Kidney (tissue), 14 donors: Measurements from ENCODE around the gene GPX2. TPM values are rescaled to one million over a fixed set of nuclear protein-coding genes. Genes with fewer than 3 reads are reported as not detected.
A peak's percentile ranks its signal among the peaks of the same experiment; 100 is the strongest.

Experiments
- DNase-seq, 5 donors: peaks; one replicate each; pipeline ENCODE4 v3.0.0-alpha.2; 2013 to 2020
- FAIRE-seq: peaks from 2 replicates; lab custom pipeline; 2012; peaks lifted over from hg19 to GRCh38; lab: Jason Lieb, UNC
- H3K27ac ChIP-seq, 2 donors: one replicate each; pipeline ENCODE4 v1.7.0; 2013; ENCODE audit warnings: low read depth in 2 of 2, low read length in 2 of 2, inconsistent platforms in 1 of 2
- H3K27me3 ChIP-seq: one replicate; pipeline ENCODE4 v1.7.1; 2013; ENCODE audit warnings: low read length, inconsistent platforms; ENCODE audit not compliant: control insufficient read depth, insufficient read depth
- H3K36me3 ChIP-seq, 3 donors: one replicate each; pipeline versions ENCODE4 v1.7.0 to v1.7.1; 2013; ENCODE audit warnings: low read length in 3 of 3, control low read depth in 1 of 3, inconsistent platforms in 1 of 3; ENCODE audit not compliant: insufficient read depth in 3 of 3, control insufficient read depth in 2 of 3
- H3K4me1 ChIP-seq, 3 donors: one replicate each; pipeline versions ENCODE4 v1.7.0 to v1.7.1; 2013; ENCODE audit warnings: low read length in 3 of 3, inconsistent platforms in 1 of 3, low read depth in 1 of 3; ENCODE audit not compliant: control insufficient read depth in 2 of 3, insufficient read depth in 2 of 3
- H3K4me3 ChIP-seq, 3 donors: one replicate each; pipeline versions ENCODE4 v1.7.0 to v1.8.1; 2013; ENCODE audit warnings: low read length in 3 of 3, control low read depth in 1 of 3, inconsistent platforms in 1 of 3
- H3K9ac ChIP-seq, 3 donors: one replicate each; pipeline versions ENCODE4 v1.7.0 to v1.7.1; 2013; ENCODE audit warnings: low read length in 3 of 3, control low read depth in 1 of 3, inconsistent platforms in 1 of 3
- H3K9me3 ChIP-seq, 3 donors: one replicate each; pipeline versions ENCODE4 v1.7.0 to v1.7.1; 2013; ENCODE audit warnings: low read length in 3 of 3, control low read depth in 1 of 3, inconsistent platforms in 1 of 3; ENCODE audit not compliant: control insufficient read depth in 2 of 3, insufficient read depth in 1 of 3
- intact Hi-C: fragments of 100-400 bp; cut with DNase I; formaldehyde crosslinking; loops from one replicate; pipeline ENCODE4 v1.11.1; 2022
- polyA plus RNA-seq: library from polyadenylated mRNA; stranded (reverse); fragments of 350-450 nt; fragmentation: Illumina TruSeq; extraction: RNeasy Lipid Tissue Mini Kit (QIAGEN cat#74804); gene quantifications from one replicate; pipeline ENCODE4 v1.2.3, GENCODE V29; 2014; ENCODE audit warnings: low read depth, low replicate concordance; ENCODE audit not compliant: insufficient read depth
- total RNA-seq: library from RNA; stranded (reverse); fragmentation: NEBNext Ultra II Directional; extraction: Animal tissue kit (Norgen Biotek cat#: 25700); gene quantifications from one replicate; pipeline ENCODE4 v1.2.1, GENCODE V29; 2021
- TF ChIP-seq, protein P1 (sequence below): IDR thresholded peaks from 3 replicates; pipeline ENCODE4 v1.5.1; 2012; ENCODE audit warnings: mild to moderate bottlenecking, moderate library complexity, borderline replicate concordance; ENCODE audit not compliant: insufficient read depth; ENCODE audit errors: extremely low read depth
- donor health status: control.
- donor health status: control.
- donor health status: control.
- donor health status: control.
- donor health status: control.
- donor health status: DM: yes; HTN: yes; CAD: no.
- donor health status: Normal renal cell carcinoma (clear cell type).

The GPX2 gene
- total and polyA plus RNA-seq, 2 donors from 2014 or later: 8.4 to 60.0 TPM

DNA sequence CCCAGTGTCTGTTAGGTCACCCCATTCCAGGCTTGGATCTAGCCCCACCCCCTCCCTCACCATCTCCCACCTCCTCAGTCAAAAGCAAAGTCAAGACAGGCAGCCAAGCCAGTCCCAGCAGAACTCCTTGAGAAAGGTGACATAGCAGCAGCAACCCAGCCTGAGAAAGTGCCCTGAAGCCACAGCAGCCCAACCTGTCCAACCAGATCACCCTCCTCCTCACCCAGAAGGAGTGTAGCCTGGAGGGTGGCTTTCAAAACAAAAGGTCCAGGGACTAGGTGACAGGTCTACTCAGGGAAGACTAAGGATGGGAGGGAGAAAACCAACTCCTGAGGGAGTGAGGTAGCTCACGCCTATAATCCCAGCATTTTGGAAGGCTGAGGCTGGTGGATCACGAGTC lies 24.4 kb upstream of the GPX2 start:
- Histone ChIP-seq H3K36me3 (no peaks in the 10 kb centered on the region), H3K9ac (peak overlapping the region in 1 of 3 donors; percentile 21), H3K27ac (peak overlapping the region in 1 of 2 donors; percentile 74), H3K9me3 (no peaks in the 10 kb centered on the region), H3K4me3 (no peak overlapping the region), H3K4me1 (peaks cover 0 to 9% (median 0%) of the 10 kb centered on the region in 3 donors), H3K27me3 (no peaks in the 10 kb centered on the region)
- TF ChIP-seq, protein P1, sequence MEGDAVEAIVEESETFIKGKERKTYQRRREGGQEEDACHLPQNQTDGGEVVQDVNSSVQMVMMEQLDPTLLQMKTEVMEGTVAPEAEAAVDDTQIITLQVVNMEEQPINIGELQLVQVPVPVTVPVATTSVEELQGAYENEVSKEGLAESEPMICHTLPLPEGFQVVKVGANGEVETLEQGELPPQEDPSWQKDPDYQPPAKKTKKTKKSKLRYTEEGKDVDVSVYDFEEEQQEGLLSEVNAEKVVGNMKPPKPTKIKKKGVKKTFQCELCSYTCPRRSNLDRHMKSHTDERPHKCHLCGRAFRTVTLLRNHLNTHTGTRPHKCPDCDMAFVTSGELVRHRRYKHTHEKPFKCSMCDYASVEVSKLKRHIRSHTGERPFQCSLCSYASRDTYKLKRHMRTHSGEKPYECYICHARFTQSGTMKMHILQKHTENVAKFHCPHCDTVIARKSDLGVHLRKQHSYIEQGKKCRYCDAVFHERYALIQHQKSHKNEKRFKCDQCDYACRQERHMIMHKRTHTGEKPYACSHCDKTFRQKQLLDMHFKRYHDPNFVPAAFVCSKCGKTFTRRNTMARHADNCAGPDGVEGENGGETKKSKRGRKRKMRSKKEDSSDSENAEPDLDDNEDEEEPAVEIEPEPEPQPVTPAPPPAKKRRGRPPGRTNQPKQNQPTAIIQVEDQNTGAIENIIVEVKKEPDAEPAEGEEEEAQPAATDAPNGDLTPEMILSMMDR: no peak
- intact Hi-C loops: no loop called here
- FAIRE-seq: no peak
- peak in 4 of 5 donors; percentile 31 to 43 (median 34) for DNase-seq

DNA sequence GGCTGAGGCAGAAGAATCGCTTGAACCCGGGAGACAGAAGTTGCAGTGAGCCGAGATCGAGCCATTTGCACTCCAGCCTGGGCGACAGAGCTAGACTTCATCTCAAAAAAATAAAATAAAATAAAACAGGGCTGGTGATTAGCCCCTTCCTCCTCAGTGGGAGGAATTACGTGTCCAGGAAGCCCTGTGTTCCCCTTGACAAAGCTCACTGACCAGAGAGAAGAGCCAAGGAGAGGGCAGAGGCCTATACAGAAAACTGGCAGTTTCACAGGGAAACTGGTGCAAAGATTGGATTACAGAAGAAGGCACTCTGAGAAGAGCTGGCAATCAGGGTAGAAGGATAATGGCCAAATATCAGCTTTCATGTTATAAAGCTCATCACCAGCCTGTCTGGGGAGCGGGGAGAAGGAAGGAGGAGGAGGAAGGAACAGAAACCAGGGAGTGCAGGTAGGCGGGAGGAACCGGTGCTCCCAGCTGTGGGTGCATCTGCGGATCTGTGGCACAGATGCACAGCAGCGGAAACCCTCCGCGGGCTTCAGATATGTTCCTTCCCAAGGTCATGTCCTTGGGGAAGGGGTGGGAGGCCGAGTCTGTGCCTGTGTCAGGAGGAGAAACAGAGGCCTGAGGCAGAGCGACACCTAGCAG lies 22.9 kb upstream of the GPX2 start:
- no peaks in the 10 kb centered on the region for H3K27me3 ChIP-seq
- H3K9me3 ChIP-seq: no peaks in the 10 kb centered on the region
- H3K36me3 ChIP-seq: no peaks in the 10 kb centered on the region
- no peak overlapping the region for H3K9ac ChIP-seq
- FAIRE-seq (no peak), DNase-seq (peak in 4 of 5 donors; percentile 31 to 72 (median 48))
- peaks cover 0 to 15% (median 0%) of the 10 kb centered on the region in 3 donors for H3K4me1 ChIP-seq
- no peak overlapping the region for H3K4me3 ChIP-seq
- TF ChIP-seq, protein P1: no peak
- no peak overlapping the region for H3K27ac ChIP-seq
- intact Hi-C loops: no loop called here

DNA sequence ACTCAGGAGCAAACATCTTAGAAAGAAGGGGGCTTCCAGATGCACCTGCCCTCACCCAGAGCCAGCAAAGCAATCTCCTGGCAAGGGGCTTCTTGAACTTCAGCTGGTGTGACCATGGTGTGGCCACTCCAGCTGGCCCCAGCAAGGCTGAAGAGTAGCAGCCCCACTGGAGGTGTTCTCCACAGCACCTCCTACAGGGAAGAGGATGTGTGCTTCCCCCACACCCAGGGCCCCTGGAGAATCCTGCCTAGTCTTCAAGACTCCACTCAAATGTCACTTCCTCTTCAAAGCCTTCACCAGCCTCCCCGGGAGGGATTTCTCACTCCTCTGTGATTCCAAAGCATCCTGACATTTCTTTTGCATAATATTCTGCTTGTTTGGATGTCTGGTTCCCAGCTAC lies 21.1 kb upstream of the GPX2 start:
- H3K36me3 ChIP-seq: no peaks in the 10 kb centered on the region
- H3K4me3 ChIP-seq: no peak overlapping the region
- no peak for FAIRE-seq
- H3K9me3 ChIP-seq: no peaks in the 10 kb centered on the region
- H3K4me1 ChIP-seq: peaks cover 0 to 21% (median 0%) of the 10 kb centered on the region in 3 donors
- intact Hi-C loops: no loop called here
- H3K27me3 ChIP-seq: no peaks in the 10 kb centered on the region
- DNase-seq: no peak
- H3K9ac ChIP-seq: no peak overlapping the region
- no peak overlapping the region for H3K27ac ChIP-seq
- TF ChIP-seq, protein P1: no peak
